HepG2 (cell line): ENCODE results near the gene ZDHHC7. TPM values are rescaled to one million over a fixed set of nuclear protein-coding genes. Genes with fewer than 3 reads are reported as not detected.

ENCODE experiments used
- AHR ChIP-seq: IDR thresholded peaks from 2 replicates; pipeline ENCODE4 v1.6.1; 2018; ENCODE audit warnings: missing genetic modification reagents, missing compliant biosample characterization
- ARHGAP35 ChIP-seq: sonication (generic); formaldehyde crosslinking; IDR thresholded peaks from 2 replicates; pipeline ENCODE4 v1.9.0; 2022; ENCODE audit warnings: mild to moderate bottlenecking, inconsistent platforms, moderate library complexity, missing genetic modification reagents, borderline replicate concordance
- DPF2 ChIP-seq: sonication (generic); formaldehyde crosslinking; IDR thresholded peaks from 2 replicates; pipeline ENCODE4 v1.4.0; 2020; ENCODE audit warnings: mild to moderate bottlenecking, low read depth, missing genetic modification reagents, borderline replicate concordance
- ELF3 ChIP-seq: IDR thresholded peaks from 2 replicates; pipeline ENCODE4 v1.6.1; 2016; ENCODE audit warnings: missing genetic modification reagents, missing compliant biosample characterization
- HIC2 ChIP-seq: sonication (generic); formaldehyde crosslinking; IDR thresholded peaks from 2 replicates; pipeline ENCODE4 v1.9.0; 2022; ENCODE audit warnings: low read depth, missing genetic modification reagents
- NFYB ChIP-seq: sonication (generic); formaldehyde crosslinking; IDR thresholded peaks from 2 replicates; pipeline ENCODE4 v1.4.0; 2020; ENCODE audit warnings: missing genetic modification reagents
- PAF1 ChIP-seq: IDR thresholded peaks from 2 replicates; pipeline ENCODE4 v1.6.1; 2016; ENCODE audit warnings: missing genetic modification reagents, missing compliant biosample characterization
- RERE ChIP-seq: IDR thresholded peaks from 2 replicates; pipeline ENCODE4 v1.6.1; 2016; ENCODE audit warnings: low read depth, missing genetic modification reagents, missing compliant biosample characterization
- TFAP4 ChIP-seq: sonication (generic); IDR thresholded peaks from 2 replicates; pipeline ENCODE4 v1.6.1; 2016; ENCODE audit warnings: low read depth, borderline replicate concordance
- TOPORS ChIP-seq: sonication (generic); formaldehyde crosslinking; IDR thresholded peaks from 2 replicates; pipeline ENCODE4 v1.8.0; 2023; ENCODE audit warnings: mild to moderate bottlenecking, missing genetic modification reagents
- ZBTB25 ChIP-seq: IDR thresholded peaks from 2 replicates; pipeline ENCODE4 v1.6.1; 2018; ENCODE audit warnings: missing genetic modification reagents
- ZFP36 ChIP-seq: fragments of 150-350 bp; IDR thresholded peaks from 2 replicates; pipeline ENCODE4 v1.6.1; 2018; ENCODE audit warnings: borderline replicate concordance, low read length, low read depth; ENCODE audit not compliant: partially characterized antibody
- ZNF20 ChIP-seq: sonication (generic); formaldehyde crosslinking; IDR thresholded peaks from 2 replicates; pipeline ENCODE4 v1.4.0; 2020; ENCODE audit warnings: mild to moderate bottlenecking, moderate library complexity, missing genetic modification reagents
- ZNF552 ChIP-seq: sonication (generic); formaldehyde crosslinking; IDR thresholded peaks from 2 replicates; pipeline ENCODE4 v1.9.0; 2022; ENCODE audit warnings: missing genetic modification reagents, mild to moderate bottlenecking, borderline replicate concordance
- ZNF709 ChIP-seq: sonication (generic); formaldehyde crosslinking; IDR thresholded peaks from 2 replicates; pipeline ENCODE4 v1.5.0; 2020; ENCODE audit warnings: mild to moderate bottlenecking, missing genetic modification reagents
- ZNF737 ChIP-seq: sonication (generic); formaldehyde crosslinking; IDR thresholded peaks from 2 replicates; pipeline ENCODE4 v1.5.0; 2020; ENCODE audit warnings: missing genetic modification reagents, mild to moderate bottlenecking, borderline replicate concordance
- ZNF768 ChIP-seq: sonication (generic); formaldehyde crosslinking; IDR thresholded peaks from 2 replicates; pipeline ENCODE4 v1.4.0; 2020; ENCODE audit warnings: missing genetic modification reagents
- ZNF891 ChIP-seq: sonication (generic); formaldehyde crosslinking; IDR thresholded peaks from 2 replicates; pipeline ENCODE4 v1.5.0; 2020; ENCODE audit warnings: mild to moderate bottlenecking, missing genetic modification reagents
- polyA plus RNA-seq, 8 experiments: library from polyadenylated mRNA; depleted of rRNA in 3 of 8; stranded (reverse) in 7 of 8; unstranded in 1 of 8; fragments of >200 nt; fragmentation: Illumina TruSeq in 4 of 8; extraction: Trizol in 4 of 8; gene quantifications; 2 replicates each; pipeline versions ENCODE4 v1.2.1 to v1.2.3, GENCODE V29; 2011 to 2016; ENCODE audit warnings: low read depth in 4 of 8, missing spikeins in 1 of 8, mixed read lengths in 1 of 8; ENCODE audit not compliant: insufficient read depth in 1 of 8
- total RNA-seq, 5 experiments: library from RNA; depleted of rRNA; stranded (reverse); fragments of >200 nt; fragmentation: Illumina TruSeq; extraction: Trizol; gene quantifications; 2 replicates each; pipeline ENCODE4 v1.2.3, GENCODE V29; 2016; ENCODE audit warnings: low read depth in 1 of 5

ZDHHC7 gene
- total and polyA plus RNA-seq, 2 of the 13 experiments (the other 11 are each of a cell fraction or from before 2014, with no cell fraction given) = 46.8 to 67.6 TPM

GRCh38 chr16:85010931-85011845 lies at the start of gene ZDHHC7 (continued):
- TF ChIP-seq RERE (CRISPR knock-in tag) = no peak
- peak; percentile 92 for TF ChIP-seq ZNF891 (CRISPR knock-in tag)
- no peak for TF ChIP-seq ZFP36
- no peak; the same call in 1 of the 2 replicates for TF ChIP-seq TOPORS (CRISPR knock-in tag)
- peak; percentile 48 for TF ChIP-seq NFYB (CRISPR knock-in tag)
- peak; percentile 64 for TF ChIP-seq ZNF709 (CRISPR knock-in tag)
- TF ChIP-seq ZBTB25 = peak; percentile 65; the same call in 1 of the 2 replicates
- TF ChIP-seq ARHGAP35 = no peak
- TF ChIP-seq ZNF768 (CRISPR knock-in tag) = peak; percentile 59; the same call in 1 of the 2 replicates
- TF ChIP-seq AHR (CRISPR knock-in tag) = no peak
- peak; percentile 65; the same call in 1 of the 2 replicates for TF ChIP-seq ELF3 (CRISPR knock-in tag)
- peak; percentile 81; the same call in 1 of the 2 replicates for TF ChIP-seq ZNF552 (CRISPR knock-in tag)
- no peak for TF ChIP-seq ZNF20
- no peak for TF ChIP-seq PAF1 (CRISPR knock-in tag)
- TF ChIP-seq ZNF737 (CRISPR knock-in tag) = no peak
- TF ChIP-seq TFAP4 = no peak
- TF ChIP-seq HIC2 = no peak; the same call in 1 of the 2 replicates
- TF ChIP-seq DPF2 = no peak
